Anterior cingulate cortex (tissue), 58 donors: ENCODE measurements around the gene ZBTB3.
"Not testable (repeated sequence)": the region's sequence is repeated elsewhere in the genome, so short reads cannot be mapped to it uniquely, and the experiment has no call there.

ENCODE experiments used
- DNase-seq, 58 donors: peaks; one replicate each; lab custom pipeline; 2025; lab: John Stamatoyannopoulos, UW

The ZBTB3 gene

DNA sequence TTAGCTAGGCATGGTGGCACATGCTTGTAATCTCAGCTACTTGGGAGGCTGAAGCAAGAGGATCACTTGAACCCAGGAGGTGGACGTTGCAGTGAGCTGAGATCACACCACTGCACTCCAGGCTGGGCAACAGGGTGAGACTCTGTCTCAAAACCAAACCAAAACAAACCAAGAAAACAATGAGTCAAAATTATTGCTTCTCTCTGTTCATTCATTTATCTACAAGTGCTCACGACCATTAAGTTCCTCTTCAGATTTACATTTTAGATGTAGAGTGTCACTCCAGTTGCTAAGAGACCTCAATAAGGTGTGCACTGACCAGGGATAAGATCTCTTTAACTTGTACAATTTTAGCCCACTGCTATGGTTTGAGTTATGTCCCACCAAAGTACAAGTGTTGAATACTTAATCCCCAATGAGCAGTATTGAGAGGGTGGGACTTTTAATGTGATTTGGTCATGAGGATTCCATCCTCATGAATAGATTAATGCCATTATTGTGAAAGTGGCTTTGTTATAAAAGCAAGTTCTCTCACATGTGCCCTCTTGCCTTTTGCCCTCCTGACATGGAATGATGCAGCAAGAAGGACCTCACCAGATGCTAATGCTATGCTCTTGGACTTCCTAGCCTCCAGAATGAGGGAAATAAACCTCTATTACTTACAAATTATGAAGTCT lies 34.5 kb downstream of the ZBTB3 start:
- DNase-seq: no peak

DNA sequence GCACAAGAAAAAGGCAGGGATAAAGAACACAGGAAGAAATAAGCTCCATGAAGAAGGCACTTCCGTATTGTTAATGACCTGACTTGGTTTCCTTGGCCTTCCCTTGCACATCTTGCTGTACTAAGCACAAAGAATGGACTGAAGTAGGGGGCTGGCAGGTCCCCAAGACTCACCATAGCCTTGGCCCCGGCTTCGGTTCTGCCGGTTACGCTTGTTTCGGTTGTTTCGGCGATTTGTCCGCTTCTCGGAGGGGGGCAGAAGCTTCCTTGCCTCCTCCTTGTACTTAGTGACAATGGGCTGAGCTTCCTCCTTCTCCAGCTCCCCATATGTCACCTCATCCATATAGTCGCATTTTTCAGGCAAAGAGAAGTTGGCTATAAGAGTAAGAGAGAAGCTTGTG lies 37.1 kb downstream of the ZBTB3 start:
- DNase-seq: peak in 1 of 58 donors; percentile 12

DNA sequence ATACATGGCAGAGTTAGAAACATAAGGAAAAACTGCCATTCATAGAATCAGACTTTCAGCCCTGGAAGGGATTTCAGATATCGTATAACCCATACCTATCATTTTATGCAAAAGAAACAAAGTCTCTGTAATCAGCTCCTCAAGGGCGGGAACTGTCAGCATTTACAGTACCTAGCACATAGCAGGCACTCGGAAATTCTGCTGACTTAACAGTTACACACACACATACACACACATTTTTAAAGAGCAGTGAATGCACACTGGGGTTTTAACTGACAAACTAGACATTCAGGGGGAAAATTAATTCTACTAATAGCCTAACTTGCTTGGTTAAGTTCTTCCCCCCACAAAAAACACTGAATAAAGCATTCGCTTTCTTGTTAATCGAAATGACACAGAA lies 37.8 kb downstream of the ZBTB3 start:
- no peak for DNase-seq

DNA sequence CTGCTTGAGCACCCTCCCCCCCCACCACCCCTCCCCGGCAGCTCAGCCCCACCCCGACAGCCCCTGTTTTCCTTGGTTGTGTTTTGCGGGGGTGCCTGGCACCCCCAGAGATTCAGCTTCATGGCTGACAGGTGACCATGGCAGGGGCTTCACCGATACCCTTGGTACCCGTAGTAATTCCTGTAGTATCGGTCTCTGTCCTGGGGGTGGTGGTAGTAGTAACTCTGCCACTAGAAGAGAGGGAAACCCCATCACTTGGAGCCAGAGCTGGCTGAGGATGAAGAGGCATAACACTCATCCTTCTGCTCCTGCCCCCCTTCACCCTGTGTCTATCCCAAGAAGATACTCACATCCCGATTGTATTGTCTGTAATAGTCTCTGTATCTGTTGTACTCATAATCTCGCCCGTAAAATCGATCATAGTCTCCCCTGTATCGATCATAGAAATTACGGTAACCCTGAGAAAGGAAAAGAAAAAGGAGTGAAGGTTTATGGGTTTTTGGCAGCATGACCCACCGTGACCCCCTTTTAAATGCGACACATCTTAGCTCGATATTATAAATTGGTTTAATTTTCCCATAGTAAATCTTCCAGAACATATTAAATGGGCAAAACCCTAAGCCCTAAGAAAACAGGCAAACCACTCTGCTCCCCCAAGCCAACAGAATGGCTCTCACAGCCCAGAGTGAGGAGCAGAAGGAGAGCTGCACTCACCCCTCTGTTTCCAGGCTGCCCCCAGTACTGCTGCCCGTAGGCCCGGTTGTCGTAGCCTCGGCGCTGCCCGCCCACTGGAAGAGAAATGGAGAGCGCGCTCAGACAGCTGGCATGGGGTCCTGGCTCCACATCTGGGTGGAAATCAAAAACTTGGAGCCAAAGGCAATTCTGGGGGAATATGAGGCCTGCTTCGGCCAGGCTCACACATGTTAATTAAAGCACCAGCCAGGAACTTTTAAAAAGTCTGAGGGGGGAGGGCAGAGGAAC lies 38.5 kb downstream of the ZBTB3 start:
- DNase-seq: no peak

DNA sequence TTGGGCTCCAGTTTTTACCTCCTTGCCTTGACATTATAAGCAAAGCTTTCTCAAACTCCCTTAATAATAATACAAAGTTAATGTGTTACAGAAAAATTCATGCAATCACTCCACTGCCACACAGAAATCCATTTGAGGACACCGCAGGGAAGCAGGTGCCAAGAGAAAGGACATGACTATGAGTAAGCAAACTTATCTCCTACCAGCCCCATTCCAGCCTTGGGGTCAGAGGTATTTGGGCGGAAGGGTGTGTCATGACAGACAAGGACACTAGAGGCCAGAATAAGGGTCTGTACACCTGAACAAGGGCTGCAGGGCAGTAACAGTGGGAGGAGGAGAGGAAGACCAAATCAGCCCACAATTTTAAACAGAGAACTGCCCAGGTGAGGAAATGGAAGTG lies 40.6 kb downstream of the ZBTB3 start:
- no peak for DNase-seq

DNA sequence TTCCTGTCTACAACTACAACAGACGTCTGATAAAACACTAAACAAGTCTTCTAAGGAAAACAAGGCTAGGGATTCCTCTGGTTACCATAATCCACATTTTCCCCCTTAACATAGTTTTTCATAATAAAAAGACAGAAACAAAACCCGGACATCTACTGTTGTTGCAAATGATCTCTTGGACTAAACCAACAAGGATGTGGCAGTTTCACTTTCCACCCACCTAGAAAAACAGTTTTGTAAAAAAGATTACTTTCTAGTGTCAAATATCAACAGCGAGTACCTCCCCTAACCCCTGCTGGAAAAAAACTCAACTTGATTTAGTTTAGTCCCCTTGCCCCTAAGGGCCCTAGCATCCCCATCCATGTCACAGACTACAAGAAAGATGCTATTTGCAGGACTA lies 41.1 kb downstream of the ZBTB3 start:
- no peak for DNase-seq

DNA sequence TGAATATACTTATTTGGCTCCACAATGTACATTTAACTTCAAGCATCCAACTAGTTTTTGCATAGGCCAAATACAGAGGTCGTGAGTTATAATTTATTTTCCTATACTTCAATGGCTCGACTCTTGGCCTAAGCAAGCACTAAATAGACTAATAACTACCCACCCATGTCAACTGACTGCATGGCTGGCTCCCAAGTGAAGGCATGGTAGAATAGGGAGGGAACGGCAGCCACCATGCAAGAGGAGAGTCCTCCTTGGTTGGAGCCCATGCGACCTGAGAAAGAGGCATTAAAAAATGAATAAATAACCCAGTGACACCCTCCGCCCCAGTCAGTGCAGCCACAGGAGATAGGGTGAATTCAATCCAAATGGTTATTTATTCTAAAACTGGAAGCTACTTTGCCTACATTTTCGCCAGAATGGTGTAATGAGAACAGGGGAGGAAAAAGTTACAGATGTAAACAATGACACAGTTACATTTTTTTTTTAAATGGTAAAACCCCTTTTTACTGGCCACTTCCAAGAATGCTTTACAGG lies 41.6 kb downstream of the ZBTB3 start:
- DNase-seq: no peak

DNA sequence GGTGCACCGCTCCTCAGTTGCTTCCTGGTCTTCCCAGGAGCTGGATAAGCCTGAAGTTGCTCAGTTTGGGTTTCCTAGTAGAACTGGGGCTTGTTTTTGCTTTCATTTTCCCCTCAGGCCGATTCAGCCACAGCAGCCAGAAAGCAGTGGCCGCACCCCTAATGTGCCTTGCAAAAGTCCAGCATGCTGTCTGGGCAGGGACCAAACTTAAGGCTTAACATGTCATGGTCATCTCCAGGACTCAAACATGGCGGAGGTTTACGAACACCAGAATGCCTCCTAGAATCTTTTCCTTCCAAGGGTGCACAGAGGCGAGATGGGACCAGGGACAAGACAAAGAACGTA lies 44.0 kb downstream of the ZBTB3 start:
- peak in 3 of 58 donors; percentile 34 to 74 (median 57) for DNase-seq

DNA sequence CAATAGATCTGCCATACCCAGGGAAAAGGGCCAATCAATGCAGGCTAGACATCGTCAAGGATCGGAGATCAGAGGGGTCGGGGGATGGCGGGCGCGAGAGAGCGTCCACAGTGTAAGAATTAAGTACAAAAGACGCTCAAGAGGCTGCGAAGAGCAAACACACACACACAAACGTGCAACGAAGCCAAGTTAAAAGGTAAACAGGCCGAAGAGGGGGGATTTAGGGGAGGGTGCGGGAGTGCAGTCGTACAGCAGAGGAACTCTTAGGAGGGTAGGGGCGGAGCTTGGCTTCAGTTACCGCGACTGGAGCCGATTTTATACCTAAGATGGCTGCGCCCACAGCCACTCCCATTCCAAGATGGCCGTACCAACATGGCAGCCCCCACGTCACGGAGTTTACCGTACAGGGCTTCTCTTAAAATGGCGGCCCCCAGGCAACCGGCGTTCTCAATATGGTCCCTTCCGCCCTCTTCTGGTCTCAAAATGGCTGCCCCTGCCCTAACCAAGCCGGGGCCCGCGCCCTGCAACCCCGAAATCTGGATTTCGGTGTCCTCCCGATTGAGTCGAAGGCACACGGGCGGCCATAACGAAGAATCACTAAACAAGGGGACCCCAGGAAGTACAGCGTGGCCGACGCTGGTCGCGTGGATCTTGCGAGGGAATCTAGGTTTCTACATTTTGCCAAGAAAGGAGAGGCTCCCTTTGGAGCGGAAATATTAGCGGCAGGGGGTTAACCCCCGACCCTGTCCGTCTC lies 44.5 kb downstream of the ZBTB3 start:
- peak; percentile 71 to 98 (median 94) for DNase-seq

DNA sequence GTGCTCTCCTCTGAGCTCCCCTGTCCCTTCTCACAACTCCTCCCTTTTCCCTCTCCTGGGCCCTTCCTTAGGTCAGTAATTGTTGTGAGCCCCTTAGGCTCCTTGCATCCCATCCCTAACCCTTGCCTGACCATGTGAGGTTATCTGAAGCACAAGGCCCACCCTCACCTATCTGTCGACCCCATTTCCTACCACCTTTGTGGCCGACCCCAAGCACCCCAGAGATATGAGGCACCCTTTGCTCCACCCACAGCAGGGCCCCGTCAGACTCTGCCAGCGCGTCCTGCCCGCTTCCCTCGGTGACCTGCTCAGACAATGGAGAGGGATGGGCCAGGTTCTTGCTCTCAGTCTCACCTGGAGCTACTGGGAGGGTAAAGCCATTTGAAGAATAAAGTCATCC lies 45.2 kb downstream of the ZBTB3 start:
- DNase-seq: peak in 8 of 58 donors; percentile 37 to 54 (median 50)

DNA sequence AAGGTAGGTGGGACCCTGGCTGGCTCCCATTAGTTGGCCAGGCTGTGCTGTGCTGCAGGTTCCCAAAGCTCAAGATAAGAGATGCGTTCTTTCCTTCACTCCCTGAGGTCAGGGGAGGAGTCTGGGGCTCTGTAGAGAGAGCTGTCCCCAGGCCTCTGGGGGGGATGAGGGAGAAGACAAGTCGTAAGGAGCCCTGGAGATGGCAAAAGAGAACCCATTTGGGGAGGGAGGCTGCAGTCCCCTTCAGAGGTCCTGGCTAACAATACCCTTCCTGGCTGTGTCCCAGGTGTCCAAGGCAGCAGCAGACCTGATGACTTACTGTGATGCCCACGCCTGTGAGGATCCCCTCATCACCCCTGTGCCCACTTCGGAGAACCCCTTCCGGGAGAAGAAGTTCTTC lies 45.6 kb downstream of the ZBTB3 start:
- DNase-seq: peak in 7 of 58 donors; percentile 7 to 45 (median 22)

DNA sequence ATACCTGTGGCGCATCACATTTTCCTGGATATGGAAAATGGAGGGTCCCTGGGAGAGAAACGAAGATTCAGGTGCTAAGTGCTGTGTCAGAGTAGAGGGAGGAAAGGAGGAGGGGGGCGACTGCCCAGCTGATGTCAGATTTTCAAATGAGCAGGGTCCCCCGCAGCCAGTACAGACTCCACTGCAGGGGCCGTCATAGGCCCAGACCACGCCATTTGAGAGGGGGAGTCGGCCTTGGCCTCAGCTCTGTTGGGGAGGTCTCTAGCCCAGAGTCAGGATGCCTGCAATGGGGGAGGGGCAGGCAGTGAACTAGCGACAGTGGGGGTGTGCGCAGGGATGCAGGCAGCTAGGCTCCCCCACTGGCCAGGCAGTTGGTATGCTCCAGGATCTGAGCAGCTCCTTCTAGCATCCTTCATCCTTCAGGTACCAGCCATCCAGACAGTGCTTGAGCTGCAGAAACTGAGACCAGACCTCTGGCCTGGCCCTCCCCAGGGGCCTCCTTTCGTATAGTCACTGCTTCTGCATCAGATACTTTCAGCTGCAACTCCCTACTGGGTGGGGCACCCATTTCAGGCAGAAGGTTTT lies 46.6 kb downstream of the ZBTB3 start, which contains the start of the genes BSCL2 and GNG3:
Gene BSCL2 (minus strand): TSS at position 148 of the 585 bp plus-strand sequence. CDS start 229 bp downstream, outside the sequence.
Gene GNG3 (plus strand): TSS at position 400 of the 585 bp plus-strand sequence. CDS start 620 bp downstream, outside the sequence.
- DNase-seq: peak; percentile 26 to 97 (median 84)

DNA sequence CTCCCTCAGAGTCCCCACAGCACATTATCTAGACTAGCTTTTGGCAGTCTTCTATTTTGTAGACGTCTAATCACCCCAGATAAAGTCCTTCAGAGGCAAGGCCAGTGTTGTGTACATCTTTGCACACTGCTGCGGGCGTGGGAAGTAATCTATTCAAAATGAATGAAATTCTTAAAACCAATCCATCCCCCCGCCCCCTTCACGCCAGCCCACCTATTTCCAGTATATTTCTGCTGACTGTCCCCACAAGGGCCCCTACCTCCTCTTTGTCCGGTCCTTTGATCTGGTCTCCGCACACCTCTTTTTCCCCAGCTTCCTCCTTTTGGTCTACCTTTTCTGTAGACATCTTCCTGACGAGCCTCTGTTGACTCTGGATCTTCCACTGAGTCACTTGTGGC lies 47.1 kb downstream of the ZBTB3 start:
- peak in 1 of 58 donors; percentile 35 for DNase-seq

DNA sequence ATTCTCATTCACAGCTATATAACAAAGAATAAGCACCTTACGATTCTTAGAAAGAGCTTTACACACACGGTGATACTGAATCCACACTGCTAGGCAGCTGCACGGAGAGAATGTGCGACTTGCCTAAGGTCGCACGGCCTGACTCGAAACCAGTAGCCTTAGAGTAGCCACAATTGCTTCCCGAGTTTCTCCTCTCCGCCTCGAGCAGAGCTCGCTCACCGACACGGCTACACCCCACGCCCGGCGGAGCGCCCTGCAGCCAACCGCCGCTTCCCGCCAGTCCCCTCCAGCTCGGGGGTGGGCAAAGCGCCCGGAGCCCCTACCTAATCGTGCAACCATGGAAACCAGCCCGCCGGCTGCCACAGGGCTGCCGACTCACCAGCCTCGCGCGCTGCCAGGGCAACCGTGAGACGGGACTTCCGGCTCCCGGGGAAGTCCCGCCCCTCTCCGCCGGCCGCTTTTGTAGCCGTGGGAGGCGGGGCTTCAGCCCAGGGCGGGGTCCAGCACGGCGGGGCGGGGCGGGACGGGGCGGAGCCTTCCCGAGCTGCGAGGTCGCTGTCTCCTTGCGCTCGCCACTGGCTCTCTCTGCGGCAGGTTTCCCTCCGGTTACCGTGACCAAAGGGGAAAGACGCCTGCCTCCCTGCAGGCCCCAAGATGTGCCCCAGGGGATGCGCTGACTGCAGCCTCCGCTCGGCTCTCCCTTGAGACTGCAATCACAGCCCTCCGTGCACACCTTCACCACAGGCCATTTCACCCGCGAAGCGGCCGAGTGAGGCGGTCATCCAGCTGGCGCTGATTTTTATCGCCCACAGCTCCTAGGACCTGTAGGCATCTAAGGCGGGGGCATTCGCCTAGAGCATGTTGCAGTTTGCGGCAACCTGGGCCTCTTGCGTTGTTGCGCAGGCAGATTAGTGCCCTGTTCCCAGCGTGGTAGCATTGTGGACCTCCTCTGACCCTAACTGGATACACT lies 47.8 kb downstream of the ZBTB3 start:
- peak; percentile 51 to 98 (median 92) for DNase-seq

DNA sequence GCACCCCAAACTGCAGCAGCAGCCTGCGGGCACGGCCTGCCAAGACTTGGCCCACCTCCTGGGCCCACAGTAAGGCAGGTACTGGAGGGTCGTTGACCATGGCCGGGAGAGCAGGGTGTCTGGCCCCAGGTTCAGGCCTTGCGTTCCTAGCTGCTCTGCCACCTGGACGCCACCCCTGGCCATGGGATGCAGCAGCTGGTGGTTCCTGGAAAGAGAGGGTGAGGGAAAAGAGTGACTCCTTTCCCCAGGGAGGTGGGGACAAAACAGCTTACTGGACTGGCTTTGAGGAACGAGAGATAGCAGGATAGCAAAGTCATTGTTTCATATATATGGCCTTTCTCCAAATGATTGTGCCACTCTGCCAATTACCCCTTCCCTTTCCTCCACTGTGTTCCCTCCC lies 48.5 kb downstream of the ZBTB3 start:
- DNase-seq: no peak

DNA sequence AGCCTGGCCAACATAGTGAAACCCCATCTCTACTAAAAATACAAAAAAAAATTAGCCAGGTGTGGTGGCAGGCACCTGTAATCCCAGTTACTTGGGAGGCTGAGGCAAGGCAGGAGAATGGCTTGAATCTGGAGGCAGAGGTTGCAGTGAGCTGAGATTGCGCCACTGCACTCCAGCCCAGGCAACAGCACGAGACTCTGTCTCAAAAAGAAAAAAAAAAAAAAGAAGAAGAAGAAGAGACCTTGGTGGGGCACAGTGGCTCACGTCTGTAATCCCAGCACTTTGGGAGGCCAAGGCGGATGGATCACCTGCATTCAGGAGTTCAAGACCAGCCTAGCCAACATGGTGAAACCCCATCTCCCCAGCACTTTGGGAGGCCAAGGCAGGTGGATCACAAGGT lies 50.0 kb downstream of the ZBTB3 start:
- not testable (repeated sequence) for DNase-seq

DNA sequence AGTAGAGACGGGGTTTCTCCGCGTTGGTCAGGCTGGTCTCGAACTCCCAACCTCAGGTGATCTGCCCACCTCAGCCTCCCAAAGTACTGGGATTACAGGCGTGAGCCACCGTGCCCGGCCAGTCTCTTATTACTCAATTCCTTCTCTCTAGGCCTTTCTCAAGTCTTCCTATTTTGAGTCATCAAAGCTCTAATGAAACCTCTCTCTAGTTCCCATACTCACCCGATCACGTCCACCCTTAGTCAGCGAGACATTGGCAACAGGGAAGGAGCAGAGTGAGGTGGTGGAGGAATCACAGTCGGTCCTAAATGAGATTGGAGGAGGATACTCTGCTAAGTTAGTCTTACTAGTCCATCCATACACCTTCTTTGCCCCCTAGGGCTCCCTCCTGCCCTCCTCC lies 51.7 kb downstream of the ZBTB3 start:
- no peak for DNase-seq
